HG03060 (cell line): Measurements from ENCODE around the gene CEBPA.

ENCODE experiments used
- ATAC-seq: cut with Tn5 transposase; IDR thresholded peaks from one replicate; pipeline ENCODE4 v1.9.1; 2021; ENCODE audit warnings: low read depth, moderate number of reproducible peaks; ENCODE audit not compliant: unreplicated experiment

Gene CEBPA

DNA sequence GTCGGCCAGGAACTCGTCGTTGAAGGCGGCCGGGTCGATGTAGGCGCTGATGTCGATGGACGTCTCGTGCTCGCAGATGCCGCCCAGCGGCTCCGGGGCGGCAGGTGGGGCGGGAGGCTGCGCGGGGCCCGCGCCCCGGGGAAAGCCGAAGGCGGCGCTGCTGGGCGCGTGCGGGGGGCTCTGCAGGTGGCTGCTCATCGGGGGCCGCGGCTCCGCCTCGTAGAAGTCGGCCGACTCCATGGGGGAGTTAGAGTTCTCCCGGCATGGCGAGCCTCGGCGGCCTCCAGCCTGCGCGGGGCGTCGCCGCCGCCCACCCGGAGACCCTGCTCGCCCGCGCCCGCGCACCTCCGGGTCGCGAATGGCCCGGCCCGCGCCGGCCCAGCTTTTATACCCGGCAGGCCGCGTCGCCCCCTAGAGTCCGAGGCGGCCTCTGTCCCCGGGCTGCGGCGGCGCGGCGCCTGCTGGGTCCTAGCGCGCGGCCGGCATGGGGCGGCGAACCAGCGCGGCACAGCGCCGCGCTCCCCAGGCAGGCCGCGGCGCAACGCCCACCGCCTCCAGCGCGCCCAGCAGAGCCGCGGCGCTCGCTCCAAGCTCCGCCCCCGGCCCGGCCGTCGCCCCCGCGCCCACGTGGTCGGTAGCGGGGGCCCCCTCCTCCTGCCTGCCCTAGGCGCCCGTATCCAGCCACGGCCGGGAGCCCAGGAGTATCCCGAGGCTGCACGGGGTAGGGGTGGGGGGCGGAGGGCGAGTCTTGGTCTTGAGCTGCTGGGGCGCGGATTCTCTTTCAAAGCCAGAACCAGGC lies at the start of gene CEBPA:
Gene CEBPA (minus strand): TSS at position 360 of the 799 bp plus-strand sequence. CDS start 120 bp downstream, at position 240.
- no peak for ATAC-seq

DNA sequence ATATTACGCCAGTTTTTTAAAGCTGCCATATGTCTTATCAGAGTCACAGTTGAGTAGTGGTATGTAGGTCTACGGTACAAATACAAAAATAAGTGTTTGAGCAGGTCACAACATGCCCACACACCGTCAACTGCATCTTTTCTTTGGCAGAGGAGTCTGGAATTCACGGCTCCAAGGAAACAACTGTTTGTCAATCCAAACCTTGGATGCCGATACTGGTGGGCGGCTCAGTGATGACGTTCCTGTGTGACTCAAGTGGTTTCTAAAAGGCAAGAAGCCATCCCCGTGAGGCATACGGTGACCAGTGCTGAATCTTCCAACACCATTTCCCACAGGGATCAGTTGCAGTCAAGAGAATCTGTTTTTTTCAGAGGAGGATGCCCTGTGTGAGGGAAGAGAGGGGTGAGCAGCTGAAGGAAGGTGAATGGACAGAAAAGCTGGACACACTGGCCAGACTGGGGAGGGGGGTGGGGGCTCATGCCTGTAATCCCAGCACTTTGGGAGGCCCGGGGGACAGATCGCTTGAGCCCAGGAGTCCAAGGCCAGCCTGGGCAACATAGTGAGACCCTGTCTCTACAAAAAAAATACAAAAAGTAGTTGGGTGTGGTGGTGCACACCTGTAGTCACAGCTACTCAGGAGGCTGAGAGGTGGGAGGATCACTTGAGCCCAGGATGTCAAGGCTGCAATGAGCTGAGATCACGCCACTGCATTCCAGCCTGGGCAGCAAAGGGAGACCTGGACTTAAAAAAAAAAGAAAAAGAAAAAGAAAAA lies 48.4 kb upstream of the CEBPA start:
- no peak for ATAC-seq

DNA sequence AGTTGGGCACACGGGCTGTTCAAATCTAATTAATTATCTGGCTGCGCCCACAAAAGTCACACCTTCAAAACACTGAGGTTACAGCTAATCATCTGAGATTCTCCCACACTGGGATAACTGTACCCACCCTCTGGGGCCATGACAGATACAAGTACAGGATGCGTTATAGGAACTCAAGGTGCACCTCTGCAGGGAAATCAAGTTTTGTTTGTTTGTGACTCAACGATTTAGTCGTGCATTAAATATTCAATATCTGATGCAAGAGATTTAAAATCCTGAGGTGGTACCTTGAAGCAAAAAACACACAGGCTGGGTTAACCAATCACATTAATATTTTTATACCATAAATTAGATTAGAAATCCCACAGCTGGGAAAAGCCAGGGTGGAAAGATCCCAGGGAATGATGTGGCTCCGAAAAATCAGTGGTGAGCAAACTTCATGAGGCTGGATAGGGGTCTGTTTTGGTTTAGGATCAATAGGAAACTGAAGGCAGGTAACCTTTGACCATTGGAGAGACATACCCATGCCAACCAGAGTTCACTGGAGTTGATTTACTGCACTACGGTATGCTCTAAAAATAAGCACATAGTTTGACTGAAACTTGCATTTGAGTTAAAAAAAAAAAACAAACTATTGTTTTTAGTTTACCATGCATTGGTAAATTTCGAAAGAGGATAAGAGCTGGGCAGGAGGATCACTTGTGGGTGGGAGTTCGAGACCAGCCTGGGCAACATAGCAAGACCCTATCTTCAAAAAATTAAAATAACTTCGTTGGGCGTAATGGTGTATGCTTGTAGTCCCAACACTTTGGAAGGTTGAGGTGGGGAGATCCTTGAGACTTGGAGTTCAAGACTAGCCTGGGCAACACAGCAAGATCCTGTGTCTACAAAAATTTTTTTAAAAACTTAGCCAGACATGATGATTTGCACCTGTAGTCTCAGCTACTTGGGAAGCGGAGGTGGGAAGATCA lies 47.3 kb upstream of the CEBPA start:
- no peak for ATAC-seq

DNA sequence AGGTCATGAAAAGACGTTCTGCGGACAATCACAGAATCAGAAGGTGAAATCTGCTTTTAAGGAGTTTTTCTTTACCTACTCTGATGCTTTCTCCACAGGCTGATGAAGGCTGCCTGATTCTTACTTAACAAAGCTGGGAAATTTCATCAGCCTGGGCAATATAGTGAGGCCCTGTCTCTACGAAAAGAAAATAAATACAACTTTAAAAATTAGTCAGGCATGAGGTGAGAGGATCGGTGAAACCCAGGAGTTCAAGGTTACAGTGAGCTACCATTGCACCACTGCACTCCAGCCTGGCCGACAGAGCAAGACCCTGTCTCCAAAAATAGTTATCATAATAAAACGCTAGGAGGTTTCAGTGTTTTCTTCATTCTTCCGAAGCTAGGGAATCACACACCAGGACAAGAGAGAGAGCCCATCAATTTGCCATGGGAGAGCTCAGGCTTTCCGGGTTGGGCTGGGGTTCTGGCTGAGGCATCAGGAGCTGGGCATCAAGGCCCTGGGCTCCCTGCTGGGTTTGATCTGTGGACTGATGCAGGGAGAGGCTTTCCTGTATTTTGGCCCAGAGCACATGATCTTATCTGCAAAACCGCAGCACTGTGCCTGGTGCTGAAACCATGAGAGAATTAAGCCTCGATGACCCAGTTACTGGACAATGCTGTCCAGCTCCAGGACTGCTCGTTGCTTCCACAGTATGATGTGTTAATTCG lies 46.1 kb upstream of the CEBPA start:
- ATAC-seq = no peak

DNA sequence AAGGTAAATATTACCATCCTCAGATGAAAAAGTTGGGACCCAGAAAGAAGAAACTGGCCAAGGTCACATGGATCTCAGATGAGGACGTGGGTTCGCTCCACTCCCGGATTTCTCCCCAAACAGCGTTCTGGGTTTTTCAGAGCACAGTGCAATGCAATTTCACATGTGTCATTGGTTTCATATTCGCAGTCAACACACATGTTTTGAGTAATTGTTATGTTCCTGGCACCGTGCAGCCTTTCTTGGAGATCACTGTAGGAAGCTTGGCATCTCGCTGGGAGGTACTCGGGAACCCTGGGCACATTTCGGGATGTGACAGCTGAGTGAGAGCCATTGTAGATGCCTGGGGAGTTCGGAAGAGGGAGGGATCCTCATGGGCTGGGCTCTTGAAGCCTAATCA lies 45.0 kb upstream of the CEBPA start:
- ATAC-seq = no peak

DNA sequence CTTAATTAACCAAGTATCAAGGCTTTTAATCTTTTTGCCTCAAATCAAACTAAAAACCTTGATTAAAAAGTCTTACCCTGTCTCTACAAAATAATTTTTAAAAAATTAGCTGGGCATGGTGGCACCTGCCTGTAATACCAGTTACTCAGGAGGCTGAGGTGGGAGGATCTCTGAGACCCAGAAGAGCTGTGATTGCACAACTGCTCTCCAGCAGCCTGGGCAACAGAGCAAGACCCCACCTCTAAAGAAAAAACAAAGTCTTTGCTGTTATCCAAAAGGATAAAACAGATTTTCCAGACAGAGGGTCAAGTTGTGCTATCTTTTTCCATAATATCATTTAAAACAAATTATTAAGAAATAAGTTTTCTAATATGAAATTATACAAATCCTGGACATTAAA lies 44.3 kb upstream of the CEBPA start:
- ATAC-seq = no peak

DNA sequence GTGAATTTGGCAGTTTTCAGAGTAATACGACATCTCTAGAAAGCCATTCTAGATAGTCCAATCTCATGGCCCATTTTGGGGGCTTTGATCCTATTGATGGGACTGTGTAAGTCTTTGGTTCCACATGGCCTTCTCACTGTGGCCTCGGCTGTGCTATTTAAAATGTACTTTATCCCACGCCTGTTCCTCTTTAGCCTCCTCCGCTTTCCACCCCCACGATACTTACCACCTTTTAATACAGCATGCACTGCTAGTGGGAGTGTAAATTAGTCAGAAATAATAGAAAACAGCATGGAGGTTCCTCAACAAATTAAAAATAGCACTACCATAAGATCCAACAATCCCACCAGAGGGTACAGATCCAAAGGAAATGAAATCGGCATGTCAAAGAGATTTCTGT lies 42.8 kb upstream of the CEBPA start:
- no peak for ATAC-seq

DNA sequence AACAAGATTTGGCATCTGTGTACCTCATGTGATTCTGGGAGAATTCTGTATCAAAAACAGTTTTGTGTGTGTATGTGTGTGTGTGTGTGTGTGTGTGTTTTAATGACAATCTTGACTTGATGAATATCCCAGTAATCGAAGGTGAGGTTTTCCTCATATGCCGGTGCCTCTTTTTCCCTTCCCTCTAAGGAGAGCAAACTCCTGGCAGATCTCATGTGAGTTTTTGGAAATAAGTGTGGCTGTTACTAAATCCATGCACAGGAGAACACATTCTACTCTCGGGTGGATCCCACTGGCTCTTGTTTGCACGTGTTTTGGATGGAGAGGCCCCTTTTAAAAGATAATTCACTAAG lies 42.2 kb upstream of the CEBPA start:
- no peak for ATAC-seq

DNA sequence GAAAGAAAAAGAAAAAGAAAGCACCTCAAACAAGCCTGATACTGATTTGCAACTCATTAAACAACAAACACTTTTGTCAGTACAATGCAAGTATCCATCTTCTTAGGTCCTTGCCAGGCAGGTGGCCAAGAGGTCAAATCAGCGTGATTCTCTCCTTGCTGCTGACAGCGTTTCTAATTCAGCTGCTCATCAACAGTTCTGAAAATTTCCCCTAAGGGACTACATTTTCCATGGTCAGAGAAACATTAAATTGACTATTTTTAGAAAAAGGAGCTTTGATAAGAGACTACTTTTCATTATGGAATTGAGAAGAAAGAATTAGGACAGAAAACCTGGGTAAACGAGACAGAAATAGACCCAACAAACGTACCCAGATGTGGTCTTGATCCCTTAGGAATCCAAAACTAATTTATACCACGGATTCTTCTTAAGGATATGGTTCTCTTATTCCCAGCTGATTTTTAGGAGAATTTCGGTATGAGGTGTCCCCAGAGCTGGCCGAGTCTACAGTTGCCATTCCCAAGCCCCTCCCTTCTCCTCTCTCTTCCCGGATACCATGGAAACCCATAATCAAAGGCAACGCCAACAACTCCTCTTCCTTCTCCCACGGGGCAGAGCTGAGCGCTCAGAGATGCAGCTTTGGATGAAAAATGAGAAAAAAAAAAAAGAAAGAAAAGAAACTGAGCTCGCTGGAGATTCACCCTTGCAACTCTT lies 41.7 kb upstream of the CEBPA start:
- no peak for ATAC-seq

DNA sequence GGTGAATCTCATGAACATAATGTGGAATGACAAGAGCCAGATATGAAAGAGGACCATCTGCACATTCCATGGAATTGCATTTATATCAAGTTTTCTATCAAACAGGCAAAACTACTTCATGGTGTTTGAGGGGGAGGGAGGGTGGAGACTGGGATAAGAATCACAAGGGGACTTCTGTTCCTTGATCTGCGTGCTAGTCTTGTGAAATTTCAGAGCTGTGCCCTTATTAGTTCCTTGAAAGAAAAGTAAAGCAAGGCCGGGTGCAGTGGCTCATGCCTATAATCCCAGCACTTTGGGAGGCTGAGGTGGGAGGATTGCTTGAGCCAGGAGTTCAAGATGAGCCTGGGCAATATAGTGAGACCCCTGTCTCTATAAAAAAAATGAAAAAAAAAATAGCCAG lies 41.0 kb upstream of the CEBPA start:
- no peak for ATAC-seq

DNA sequence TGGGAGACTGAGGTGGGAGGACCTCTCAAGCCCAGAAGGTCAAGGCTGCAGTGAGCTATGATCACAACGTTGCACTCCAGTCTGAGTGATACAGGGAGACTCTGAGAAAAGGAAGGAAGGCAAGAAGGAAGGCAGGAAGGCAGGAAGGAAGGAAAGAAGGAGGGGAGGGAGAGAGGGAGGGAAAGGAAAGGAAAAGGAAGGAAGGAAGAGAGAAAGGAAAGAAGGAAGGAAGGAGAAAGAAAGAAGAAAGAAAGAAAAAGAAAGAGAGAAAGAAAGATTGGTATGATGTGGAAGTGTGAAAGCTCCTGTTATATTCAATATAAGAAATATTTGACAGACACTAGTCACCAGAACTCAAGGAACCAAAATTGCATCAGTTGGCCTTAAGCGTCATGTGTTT lies 38.7 kb upstream of the CEBPA start:
- ATAC-seq = no peak

DNA sequence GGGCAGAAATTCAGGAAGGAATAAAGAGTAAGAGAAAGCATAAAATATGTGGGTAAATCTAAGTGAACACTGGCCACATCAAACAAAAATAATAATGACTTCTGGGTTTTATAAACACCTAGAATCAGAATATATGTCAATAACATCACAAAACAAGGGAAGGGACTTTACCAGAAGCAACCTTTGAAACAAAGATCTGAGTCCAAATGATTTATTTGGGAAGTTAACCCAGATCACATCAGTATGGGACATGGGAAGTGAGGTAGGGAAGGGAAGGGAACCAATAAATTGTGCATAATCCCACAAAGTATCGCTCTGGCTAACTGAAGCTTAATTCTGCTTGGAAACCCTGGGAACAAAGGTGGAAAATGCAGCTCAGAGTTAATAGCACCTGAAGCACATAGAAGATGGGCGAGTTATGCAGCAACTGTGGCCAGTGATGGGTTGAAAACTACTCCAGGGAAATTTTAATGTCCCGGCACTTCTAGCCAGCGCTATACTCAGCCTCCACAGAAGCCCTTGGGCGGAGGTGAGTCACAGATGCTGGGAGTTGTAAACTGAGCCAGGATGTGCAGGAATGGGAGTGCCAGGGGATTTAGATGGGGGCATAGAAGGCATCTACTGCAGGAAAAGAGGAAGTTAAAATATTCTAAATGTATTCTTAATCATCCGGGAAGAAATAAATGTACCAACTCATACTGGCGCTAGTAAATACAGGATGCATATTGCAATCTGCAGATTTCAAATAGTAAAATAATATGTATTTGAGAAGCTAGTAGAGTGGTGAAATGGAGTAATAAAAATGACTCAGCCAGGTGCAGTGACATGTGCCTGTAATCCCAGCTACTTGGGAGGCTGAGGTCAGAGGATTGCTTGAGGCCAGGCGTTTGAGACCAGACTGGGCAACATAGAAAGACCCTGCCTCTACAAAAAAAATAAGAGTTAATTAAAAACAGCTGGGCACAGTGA lies 37.0 kb upstream of the CEBPA start:
- ATAC-seq = no peak

DNA sequence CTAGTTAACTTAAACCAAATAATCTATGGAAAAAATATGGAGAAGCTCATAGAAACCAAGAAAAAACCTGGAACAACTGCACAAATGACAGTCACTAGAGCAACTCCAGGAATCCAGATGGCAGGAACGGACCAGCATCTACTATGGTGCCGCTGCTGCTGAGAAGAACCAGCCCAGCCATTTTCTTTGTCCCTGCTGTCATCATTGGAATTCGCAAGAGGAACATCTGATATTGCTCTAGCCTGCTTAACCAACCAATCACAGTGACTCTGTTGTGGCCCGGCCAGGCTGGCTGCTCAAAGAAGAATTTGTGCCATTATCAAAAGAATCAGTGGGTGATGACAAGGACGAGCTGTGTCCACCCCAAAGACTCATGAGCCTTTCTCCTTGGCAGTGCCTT lies 33.1 kb upstream of the CEBPA start:
- no peak for ATAC-seq

DNA sequence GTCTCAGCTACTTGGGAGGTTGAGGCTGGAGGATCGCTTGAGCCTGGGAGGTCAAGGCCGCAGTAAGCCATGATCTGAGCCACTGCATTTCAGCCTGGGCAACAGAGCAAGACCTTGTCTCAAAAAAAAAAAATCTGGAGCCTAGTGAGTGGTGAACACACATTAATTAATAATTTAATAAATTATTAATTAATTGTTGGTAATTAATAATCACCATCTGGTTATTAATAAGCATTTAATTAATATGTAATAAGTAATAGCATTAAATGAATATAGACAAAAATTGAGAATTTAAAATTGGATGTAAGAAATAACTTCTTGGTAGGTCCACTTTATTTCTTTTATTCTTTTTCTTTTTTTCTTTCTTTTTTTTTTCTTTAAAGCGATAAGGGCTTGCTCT lies 31.9 kb upstream of the CEBPA start:
- no peak for ATAC-seq

DNA sequence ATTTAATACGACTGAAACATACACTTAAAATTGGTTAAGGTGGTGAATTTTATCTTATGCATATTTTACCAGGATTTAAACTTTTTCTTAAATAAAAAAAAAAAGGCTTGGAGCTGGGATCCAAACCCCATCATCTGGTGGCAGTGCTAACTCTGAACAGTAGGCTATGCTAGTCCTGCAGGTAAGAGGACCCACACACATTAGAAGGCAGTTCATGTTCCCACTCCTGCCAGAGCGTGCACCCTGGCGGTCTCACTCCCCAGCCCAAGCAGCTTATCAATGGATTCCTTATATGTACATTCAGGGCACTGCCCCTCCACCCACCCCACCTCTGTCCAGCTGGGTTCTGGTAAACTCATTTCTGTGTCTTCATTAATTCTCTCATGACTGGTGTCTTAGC lies 31.3 kb upstream of the CEBPA start:
- ATAC-seq = no peak

DNA sequence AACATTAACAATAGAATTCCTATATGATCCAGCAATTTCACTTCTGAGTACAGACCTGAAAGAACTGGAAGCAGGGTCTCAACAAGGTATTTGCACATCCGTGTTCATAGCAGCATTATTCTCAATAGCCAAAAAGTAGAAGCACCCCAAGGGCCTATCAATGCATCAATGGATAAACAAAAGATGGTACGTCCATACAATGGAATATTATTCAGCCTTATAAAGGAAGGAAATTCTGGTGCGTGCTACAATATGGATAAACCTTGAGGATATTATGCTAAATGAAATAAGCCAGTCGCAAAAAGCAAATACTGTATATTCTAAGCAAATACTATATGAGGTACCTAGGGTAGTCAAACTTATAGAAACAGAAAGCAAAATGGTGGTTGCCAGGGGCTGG lies 30.8 kb upstream of the CEBPA start:
- ATAC-seq = no peak

DNA sequence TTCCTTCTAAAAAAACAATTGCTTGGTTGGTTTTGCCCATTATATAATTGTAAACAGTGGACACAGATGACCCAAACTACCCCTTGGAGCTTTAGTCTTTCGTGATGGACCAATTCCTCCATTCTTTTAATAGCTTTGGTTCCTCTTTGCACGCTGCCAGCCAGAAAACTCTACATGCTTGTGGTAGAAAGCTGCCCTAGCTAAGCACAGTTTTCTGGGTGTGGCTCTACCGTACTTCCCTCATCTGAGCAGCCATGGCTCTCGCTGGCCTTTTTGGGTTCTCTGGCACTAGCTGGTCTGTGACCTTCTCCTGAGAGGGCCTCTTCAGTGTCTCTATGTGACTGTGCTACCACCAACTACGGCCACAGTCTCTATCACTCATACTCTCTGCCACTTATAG lies 29.9 kb upstream of the CEBPA start:
- ATAC-seq = no peak

DNA sequence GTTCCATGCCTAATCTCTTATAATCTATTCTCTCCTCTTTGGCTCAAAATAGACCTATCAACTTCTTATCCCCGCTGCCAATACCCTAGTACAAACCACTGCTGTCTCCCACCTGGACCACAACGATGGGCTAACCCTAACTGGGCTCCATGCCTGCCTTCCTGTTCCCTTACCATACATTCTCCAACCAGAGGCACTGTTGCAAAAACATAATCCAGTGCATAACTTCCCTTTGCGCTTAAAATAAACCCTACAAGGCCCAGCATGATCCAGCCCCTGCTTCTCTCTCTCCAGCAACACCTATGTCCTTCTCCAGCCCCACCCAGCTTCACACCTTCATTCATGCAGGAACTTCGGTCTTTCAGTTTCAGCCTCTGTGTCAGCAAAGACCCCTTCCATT lies 27.4 kb upstream of the CEBPA start:
- ATAC-seq = no peak

DNA sequence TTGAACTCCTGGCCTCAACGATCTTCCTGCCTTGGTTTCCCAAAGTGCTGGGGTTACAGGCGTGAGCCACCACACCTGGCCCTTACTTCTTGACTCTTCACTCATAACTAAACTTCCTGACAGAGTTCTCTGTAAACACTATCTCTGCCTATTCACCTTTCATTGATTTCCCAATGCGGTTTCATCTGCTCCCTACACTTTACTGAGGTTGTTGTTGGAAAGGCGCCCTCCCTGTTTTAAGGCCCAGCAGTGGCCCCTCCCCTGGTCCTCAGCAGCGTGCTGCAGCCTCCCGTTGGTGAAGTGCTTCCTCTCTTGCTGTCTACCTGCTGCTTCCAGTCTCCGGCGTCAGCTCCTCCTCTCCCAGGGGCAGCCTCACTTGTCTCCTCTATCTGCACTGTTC lies 26.7 kb upstream of the CEBPA start:
- no peak for ATAC-seq
